ENCODE measurements around the gene TXNRD1.

Gene TXNRD1

GRCh38 chr12:104312202-104312601 is 96.6 kb downstream of the TXNRD1 start:
- H3F3A ChIP-seq (ENCODE audit: control insufficient read depth, insufficient read depth): peaks cover 3% of the 10 kb centered on the region; the same call in 1 of the 2 replicates
- no peak overlapping the region for H3K27ac ChIP-seq (ENCODE audit: low read depth, low read length)
- H3K4me3 ChIP-seq (ENCODE audit: low read length): no peak overlapping the region
- H3K4me1 ChIP-seq (ENCODE audit: control insufficient read depth, low read length): no peaks in the 10 kb centered on the region
- H3K36me3 ChIP-seq (ENCODE audit: control insufficient read depth, low read length): peaks cover 73% of the 10 kb centered on the region
- H3K4me2 ChIP-seq (ENCODE audit: low read length): no peak overlapping the region
- no peaks in the 10 kb centered on the region for H3K9me3 ChIP-seq (ENCODE audit: control insufficient read depth, insufficient read depth, low read length)
- TF ChIP-seq, protein P1, sequence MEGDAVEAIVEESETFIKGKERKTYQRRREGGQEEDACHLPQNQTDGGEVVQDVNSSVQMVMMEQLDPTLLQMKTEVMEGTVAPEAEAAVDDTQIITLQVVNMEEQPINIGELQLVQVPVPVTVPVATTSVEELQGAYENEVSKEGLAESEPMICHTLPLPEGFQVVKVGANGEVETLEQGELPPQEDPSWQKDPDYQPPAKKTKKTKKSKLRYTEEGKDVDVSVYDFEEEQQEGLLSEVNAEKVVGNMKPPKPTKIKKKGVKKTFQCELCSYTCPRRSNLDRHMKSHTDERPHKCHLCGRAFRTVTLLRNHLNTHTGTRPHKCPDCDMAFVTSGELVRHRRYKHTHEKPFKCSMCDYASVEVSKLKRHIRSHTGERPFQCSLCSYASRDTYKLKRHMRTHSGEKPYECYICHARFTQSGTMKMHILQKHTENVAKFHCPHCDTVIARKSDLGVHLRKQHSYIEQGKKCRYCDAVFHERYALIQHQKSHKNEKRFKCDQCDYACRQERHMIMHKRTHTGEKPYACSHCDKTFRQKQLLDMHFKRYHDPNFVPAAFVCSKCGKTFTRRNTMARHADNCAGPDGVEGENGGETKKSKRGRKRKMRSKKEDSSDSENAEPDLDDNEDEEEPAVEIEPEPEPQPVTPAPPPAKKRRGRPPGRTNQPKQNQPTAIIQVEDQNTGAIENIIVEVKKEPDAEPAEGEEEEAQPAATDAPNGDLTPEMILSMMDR (IDR thresholded peaks at IDR 0.05; ENCODE audit: low read depth, low read length, poor library complexity, severe bottlenecking): no peak
- TF ChIP-seq EZH2phosphoT487 (IDR thresholded peaks at IDR 0.05; ENCODE audit: borderline replicate concordance, low read length): no peak
- no peaks in the 10 kb centered on the region for H3K27me3 ChIP-seq (ENCODE audit: control insufficient read depth, low read length)
- H3K79me2 ChIP-seq (ENCODE audit: control insufficient read depth, low read length): peaks cover 46% of the 10 kb centered on the region
- no peaks in the 10 kb centered on the region for H3K9me2 ChIP-seq (replicated peaks; ENCODE audit: control insufficient read depth, low read length)
- 0 out of 2 replicates have a peak, but pooled peaks cover 3% of the 10 kb centered on the region for H4K20me1 ChIP-seq (ENCODE audit: control insufficient read depth, insufficient read depth, low read depth, low read length)

DNA sequence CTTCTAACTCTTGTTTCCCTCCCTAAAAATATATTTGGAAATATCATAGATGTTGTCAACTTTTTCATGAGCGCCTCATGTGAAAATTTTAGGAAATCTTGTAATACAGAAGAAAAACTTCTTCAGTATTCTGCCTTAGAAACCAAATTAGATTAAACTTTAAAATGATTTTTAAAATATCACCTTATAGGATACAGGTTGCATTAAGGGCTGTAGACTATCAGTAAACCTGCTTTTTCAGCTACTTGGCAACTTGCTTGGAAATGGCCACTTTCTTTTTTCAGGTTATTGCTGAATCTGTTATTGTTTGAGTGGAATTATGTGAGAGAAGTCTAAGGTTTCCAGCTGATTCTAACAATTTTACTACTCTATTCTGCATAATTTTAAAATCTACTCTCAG is 97.1 kb downstream of the TXNRD1 start:
- no peaks in the 10 kb centered on the region for H3K27me3 ChIP-seq (ENCODE audit: control insufficient read depth, low read length)
- 0 out of 2 replicates have a peak, but pooled peaks cover 3% of the 10 kb centered on the region for H4K20me1 ChIP-seq (ENCODE audit: control insufficient read depth, insufficient read depth, low read depth, low read length)
- peaks cover 3% of the 10 kb centered on the region; the same call in 1 of the 2 replicates for H3F3A ChIP-seq (ENCODE audit: control insufficient read depth, insufficient read depth)
- no peaks in the 10 kb centered on the region for H3K9me3 ChIP-seq (ENCODE audit: control insufficient read depth, insufficient read depth, low read length)
- TF ChIP-seq EZH2phosphoT487 (IDR thresholded peaks at IDR 0.05; ENCODE audit: borderline replicate concordance, low read length): no peak
- TF ChIP-seq, protein P1 (IDR thresholded peaks at IDR 0.05; ENCODE audit: low read depth, low read length, poor library complexity, severe bottlenecking): no peak
- H3K36me3 ChIP-seq (ENCODE audit: control insufficient read depth, low read length): peaks cover 74% of the 10 kb centered on the region
- no peaks in the 10 kb centered on the region for H3K4me1 ChIP-seq (ENCODE audit: control insufficient read depth, low read length)
- H3K9me2 ChIP-seq (replicated peaks; ENCODE audit: control insufficient read depth, low read length): no peaks in the 10 kb centered on the region
- H3K4me2 ChIP-seq (ENCODE audit: low read length): no peak overlapping the region
- no peak overlapping the region for H3K27ac ChIP-seq (ENCODE audit: low read depth, low read length)
- H3K79me2 ChIP-seq (ENCODE audit: control insufficient read depth, low read length): peaks cover 42% of the 10 kb centered on the region
- no peak overlapping the region for H3K4me3 ChIP-seq (ENCODE audit: low read length)

GRCh38 chr12:104313568-104314241 is 98.1 kb downstream of the TXNRD1 start:
- H3K4me1 ChIP-seq (ENCODE audit: control insufficient read depth, low read length): no peaks in the 10 kb centered on the region
- H3K9me3 ChIP-seq (ENCODE audit: control insufficient read depth, insufficient read depth, low read length): no peaks in the 10 kb centered on the region
- H3K27me3 ChIP-seq (ENCODE audit: control insufficient read depth, low read length): no peaks in the 10 kb centered on the region
- H3K79me2 ChIP-seq (ENCODE audit: control insufficient read depth, low read length): peaks cover 32% of the 10 kb centered on the region
- TF ChIP-seq EZH2phosphoT487 (IDR thresholded peaks at IDR 0.05; ENCODE audit: borderline replicate concordance, low read length): no peak
- TF ChIP-seq, protein P1 (IDR thresholded peaks at IDR 0.05; ENCODE audit: low read depth, low read length, poor library complexity, severe bottlenecking): no peak
- H3F3A ChIP-seq (ENCODE audit: control insufficient read depth, insufficient read depth): peaks cover 3% of the 10 kb centered on the region; the same call in 1 of the 2 replicates
- H3K4me3 ChIP-seq (ENCODE audit: low read length): no peak overlapping the region
- no peak overlapping the region for H3K4me2 ChIP-seq (ENCODE audit: low read length)
- H3K27ac ChIP-seq (ENCODE audit: low read depth, low read length): no peak overlapping the region
- H3K9me2 ChIP-seq (replicated peaks; ENCODE audit: control insufficient read depth, low read length): no peaks in the 10 kb centered on the region
- peaks cover 84% of the 10 kb centered on the region for H3K36me3 ChIP-seq (ENCODE audit: control insufficient read depth, low read length)
- H4K20me1 ChIP-seq (ENCODE audit: control insufficient read depth, insufficient read depth, low read depth, low read length): 0 out of 2 replicates have a peak, but pooled peaks cover 3% of the 10 kb centered on the region

Data from DOHH2 (cell line).